GM23248 (cell line): Measurements from ENCODE around the gene CCDC71L.

ENCODE experiments used
- EZH2 ChIP-seq: fragments of 200-600 bp; sonication (generic); IDR thresholded peaks from 2 replicates; pipeline ENCODE4 v1.6.1; 2018; ENCODE audit warnings: antibody characterized with exemption, mild to moderate bottlenecking; ENCODE audit not compliant: insufficient read depth, poor library complexity, severe bottlenecking
- EZH2phosphoT487 ChIP-seq: fragments of 200-600 bp; sonication (generic); IDR thresholded peaks from 2 replicates; pipeline ENCODE4 v1.6.1; 2018; ENCODE audit warnings: antibody characterized with exemption, moderate library complexity, mild to moderate bottlenecking, low read depth; ENCODE audit not compliant: insufficient read depth

DNA sequence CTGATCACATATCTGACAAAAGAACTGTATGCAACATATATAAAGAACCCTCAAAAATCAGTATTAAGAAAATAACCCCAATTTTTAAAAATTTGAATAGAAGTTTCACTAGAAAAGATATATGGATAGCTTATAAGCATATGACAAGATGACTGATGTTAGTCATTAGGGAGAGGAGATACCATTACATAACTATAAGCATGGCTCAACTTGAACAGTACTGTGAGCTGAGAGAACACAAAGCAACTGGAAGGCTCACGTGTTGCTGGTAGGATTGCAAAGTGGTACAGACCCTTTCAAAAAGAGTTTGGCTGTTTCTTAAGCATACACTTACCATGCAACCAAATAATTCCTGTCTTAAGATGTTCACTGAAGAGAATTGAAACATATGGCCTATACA lies 14.7 kb downstream of the CCDC71L start:
- TF ChIP-seq EZH2 (no peak), EZH2phosphoT487 (no peak)
